Measurements from ENCODE around the gene SLAMF8. TPM values are rescaled to one million over a fixed set of nuclear protein-coding genes. Genes with fewer than 3 reads are reported as not detected.

The SLAMF8 gene
- total and polyA plus RNA-seq, 2 experiments from 2014 or later, result not detected

GRCh38 chr1:159791461-159791860 is 35.2 kb upstream of the SLAMF8 start:
- TF ChIP-seq, protein P1, sequence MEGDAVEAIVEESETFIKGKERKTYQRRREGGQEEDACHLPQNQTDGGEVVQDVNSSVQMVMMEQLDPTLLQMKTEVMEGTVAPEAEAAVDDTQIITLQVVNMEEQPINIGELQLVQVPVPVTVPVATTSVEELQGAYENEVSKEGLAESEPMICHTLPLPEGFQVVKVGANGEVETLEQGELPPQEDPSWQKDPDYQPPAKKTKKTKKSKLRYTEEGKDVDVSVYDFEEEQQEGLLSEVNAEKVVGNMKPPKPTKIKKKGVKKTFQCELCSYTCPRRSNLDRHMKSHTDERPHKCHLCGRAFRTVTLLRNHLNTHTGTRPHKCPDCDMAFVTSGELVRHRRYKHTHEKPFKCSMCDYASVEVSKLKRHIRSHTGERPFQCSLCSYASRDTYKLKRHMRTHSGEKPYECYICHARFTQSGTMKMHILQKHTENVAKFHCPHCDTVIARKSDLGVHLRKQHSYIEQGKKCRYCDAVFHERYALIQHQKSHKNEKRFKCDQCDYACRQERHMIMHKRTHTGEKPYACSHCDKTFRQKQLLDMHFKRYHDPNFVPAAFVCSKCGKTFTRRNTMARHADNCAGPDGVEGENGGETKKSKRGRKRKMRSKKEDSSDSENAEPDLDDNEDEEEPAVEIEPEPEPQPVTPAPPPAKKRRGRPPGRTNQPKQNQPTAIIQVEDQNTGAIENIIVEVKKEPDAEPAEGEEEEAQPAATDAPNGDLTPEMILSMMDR (IDR thresholded peaks at IDR 0.05; ENCODE audit: low read depth, low read length), result no peak
- Histone ChIP-seq H3K4me1 (ENCODE audit: low read depth) (no peaks in the 10 kb centered on the region), H3K9me3 (ENCODE audit: low read depth) (no peaks in the 10 kb centered on the region), H3K36me3 (no peaks in the 10 kb centered on the region), H3K27ac (no peak overlapping the region), H3K4me3 (no peak overlapping the region), H3K27me3 (no peaks in the 10 kb centered on the region)
- DNase-seq (ENCODE audit: low read depth in 1 of 2, low spot score in 1 of 2), result no peak

DNA sequence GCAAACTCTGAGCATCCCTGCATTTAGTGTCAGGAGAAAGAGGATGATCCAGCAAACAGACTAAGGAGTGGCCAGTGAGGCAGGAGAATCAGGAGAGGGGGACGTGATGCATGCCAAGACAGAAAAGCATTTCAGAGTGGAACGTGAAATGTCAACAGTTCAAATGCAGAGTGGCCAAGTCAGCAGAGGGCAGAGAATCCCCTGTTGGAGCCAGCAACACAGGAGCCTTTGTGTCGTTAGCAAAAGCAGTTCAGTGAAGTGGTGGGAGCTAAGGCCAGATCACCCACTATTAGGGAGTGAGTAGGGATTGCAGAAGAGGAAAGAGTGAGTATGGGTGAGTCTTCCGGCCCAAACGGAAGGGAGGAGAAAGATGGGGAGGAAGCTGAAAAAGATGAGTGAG is 31.1 kb upstream of the SLAMF8 start:
- no peak overlapping the region for H3K27ac ChIP-seq
- no peak for DNase-seq (ENCODE audit: low read depth in 1 of 2, low spot score in 1 of 2)
- peaks cover 9% of the 10 kb centered on the region for H3K27me3 ChIP-seq
- no peaks in the 10 kb centered on the region for H3K4me1 ChIP-seq (ENCODE audit: low read depth)
- TF ChIP-seq, protein P1 (IDR thresholded peaks at IDR 0.05; ENCODE audit: low read depth, low read length), result no peak
- no peak overlapping the region for H3K4me3 ChIP-seq
- no peaks in the 10 kb centered on the region for H3K9me3 ChIP-seq (ENCODE audit: low read depth)
- no peaks in the 10 kb centered on the region for H3K36me3 ChIP-seq

DNA sequence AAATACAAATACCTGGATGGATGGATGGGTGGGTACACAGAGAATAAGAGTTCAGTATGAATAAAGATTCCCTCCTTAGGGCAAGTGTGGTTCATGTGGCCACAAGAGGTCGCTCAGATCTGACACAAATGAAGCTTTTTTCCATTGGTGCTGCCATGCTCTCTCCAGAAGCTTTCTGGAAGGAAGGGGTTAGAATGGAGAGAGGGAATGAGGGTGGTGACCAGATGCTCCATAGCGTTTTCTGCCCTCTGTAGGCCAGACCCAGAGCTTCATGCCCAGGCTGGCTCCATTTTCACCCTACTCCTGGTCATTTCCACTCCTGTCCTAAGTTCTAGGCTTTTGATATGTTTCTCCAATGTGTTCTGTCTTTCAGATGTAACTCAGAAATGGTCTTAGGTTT is 27.8 kb upstream of the SLAMF8 start:
- H3K9me3 ChIP-seq (ENCODE audit: low read depth), result no peaks in the 10 kb centered on the region
- no peak overlapping the region for H3K4me3 ChIP-seq
- H3K27ac ChIP-seq, result no peak overlapping the region
- no peaks in the 10 kb centered on the region for H3K36me3 ChIP-seq
- TF ChIP-seq, protein P1 (IDR thresholded peaks at IDR 0.05; ENCODE audit: low read depth, low read length), result peak; percentile 84
- no peaks in the 10 kb centered on the region for H3K4me1 ChIP-seq (ENCODE audit: low read depth)
- DNase-seq (ENCODE audit: low read depth in 1 of 2, low spot score in 1 of 2), result peak; percentile 80 to 91
- peaks cover 9% of the 10 kb centered on the region for H3K27me3 ChIP-seq

- Histone ChIP-seq H3K27me3 (peaks cover 9% of the 10 kb centered on the region), H3K4me1 (ENCODE audit: low read depth) (no peaks in the 10 kb centered on the region), H3K27ac (no peak overlapping the region), H3K9me3 (ENCODE audit: low read depth) (no peaks in the 10 kb centered on the region), H3K36me3 (no peaks in the 10 kb centered on the region), H3K4me3 (no peak overlapping the region)
- TF ChIP-seq, protein P1 (IDR thresholded peaks at IDR 0.05; ENCODE audit: low read depth, low read length), result no peak
- DNase-seq (ENCODE audit: low read depth in 1 of 2, low spot score in 1 of 2), result no peak
Measured at GRCh38 chr1:159799446-159799985, 27.2 kb upstream of the SLAMF8 start.

- Histone ChIP-seq H3K36me3 (no peaks in the 10 kb centered on the region), H3K4me1 (ENCODE audit: low read depth) (no peaks in the 10 kb centered on the region), H3K9me3 (ENCODE audit: low read depth) (no peaks in the 10 kb centered on the region), H3K27me3 (peaks cover 9% of the 10 kb centered on the region), H3K27ac (no peak overlapping the region), H3K4me3 (no peak overlapping the region)
- TF ChIP-seq, protein P1 (IDR thresholded peaks at IDR 0.05; ENCODE audit: low read depth, low read length), result no peak
- no peak for DNase-seq (ENCODE audit: low read depth in 1 of 2, low spot score in 1 of 2)
Measured at GRCh38 chr1:159800177-159800930, 26.3 kb upstream of the SLAMF8 start.

Data from cardiac muscle cell (in vitro differentiated cells and primary cell).